T-helper 1 cell (primary cell): Measurements from ENCODE around the gene TPM2.

Experiments
- DNase-seq, 5 donors: peaks; one replicate each; pipeline ENCODE4 v3.0.0-alpha.2; 2012 to 2020
- total RNA-seq, 4 donors: gene quantifications; one replicate each; lab custom pipeline; 2026; lab: John Stamatoyannopoulos, UW

The TPM2 gene
- total RNA-seq = 42.1 to 53.0 (median 47.9) reads per million in 4 donors

DNA sequence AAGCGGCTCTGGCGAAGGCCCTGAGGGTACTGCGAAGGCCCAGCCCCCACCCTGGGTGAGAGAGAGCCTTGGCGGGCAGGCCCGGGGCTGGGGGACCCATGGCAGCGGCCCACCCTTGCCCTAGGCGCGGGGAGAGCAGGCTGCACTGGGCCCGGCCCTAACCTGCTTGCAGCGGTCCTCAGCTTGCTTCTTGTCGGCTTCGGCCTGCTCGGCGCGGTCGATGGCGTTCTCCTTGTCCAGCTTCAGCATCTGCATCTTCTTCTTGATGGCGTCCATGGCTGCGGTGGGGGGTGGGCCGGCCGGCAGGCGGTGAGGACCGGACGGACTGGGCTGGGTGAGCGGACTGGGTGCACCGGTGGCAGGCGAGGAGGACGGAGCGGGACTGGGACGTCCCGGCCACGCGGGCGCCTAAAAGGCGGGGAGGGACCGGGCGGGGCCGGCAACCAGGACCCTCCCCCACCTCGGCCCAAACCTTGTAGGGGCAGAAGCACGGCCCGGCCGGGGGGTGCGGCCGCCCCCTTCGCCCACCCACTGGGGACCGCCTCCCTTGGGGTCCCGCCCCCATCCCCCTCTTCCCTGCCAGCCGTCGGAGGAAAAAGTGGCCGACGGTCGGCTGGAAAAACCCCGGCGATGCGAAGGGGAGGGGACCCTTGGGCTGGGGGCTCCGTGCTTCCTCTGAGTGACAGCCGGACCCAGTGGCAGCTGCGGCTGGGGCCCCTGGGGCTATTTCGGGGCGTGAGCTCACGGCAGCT is at the start of gene TPM2:
TSS of gene TPM2 (minus strand) at position 384 of the 752 bp plus-strand sequence. CDS start at position 276, 108 bp downstream.
- DNase-seq = no peak

DNA sequence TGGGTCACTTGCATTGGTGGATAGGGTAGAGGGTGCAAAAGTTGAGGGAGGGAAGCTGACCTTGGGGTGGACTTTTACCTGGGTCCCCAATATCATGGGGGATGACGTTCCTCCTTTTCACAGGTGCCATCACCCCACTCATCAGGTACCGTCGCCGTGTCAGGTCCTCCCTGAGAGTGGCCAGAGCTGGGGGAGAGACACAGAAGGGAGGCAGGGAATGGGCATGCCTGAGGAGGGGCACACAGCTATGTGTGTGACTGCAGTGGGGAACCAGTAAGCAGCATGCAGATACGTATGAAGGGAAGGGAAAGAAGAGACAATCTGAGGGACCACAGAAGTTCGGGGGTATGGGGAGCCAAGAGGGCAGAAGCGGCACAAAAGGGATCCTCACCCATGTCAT is 49.2 kb upstream of the TPM2 start:
- no peak for DNase-seq

DNA sequence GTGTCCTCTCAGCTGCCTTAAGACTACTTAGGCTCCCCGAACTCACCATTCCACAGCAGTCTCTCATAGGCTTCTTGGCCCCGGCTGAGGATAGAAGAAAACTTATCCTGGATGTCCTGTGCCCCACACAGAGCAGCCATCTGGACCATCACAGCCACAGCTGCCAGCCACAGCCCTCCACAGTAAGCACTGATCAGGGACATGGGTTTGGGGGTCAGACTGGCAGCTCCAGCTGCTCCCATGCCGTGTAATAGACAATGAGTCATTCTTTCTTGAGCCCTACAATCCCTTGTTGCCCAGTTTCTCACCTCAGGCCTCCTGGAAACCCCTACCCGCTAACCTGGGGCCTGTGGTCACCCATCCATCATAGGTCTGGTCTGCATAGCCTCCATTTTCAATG is 48.5 kb upstream of the TPM2 start:
- DNase-seq = no peak

DNA sequence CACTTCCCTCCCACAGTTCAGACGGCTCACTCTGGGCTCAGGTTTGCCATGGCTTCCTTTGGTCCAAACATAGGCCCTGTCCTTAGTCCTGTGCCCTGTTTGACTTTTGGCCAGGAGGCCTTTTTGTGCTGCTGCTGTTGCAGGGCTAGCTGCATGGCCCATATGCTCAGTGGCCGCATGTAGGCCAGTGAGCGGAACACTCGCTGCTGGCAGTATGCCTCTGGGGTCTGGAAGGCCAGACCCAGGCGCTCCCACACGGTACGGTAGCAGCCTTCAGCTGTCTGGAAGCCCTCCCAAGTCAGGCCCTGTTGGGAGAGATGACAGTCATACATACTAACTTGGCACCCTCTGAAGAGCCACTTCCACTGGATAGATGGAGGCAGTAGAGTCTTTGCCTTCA is 47.4 kb upstream of the TPM2 start:
- DNase-seq = no peak

DNA sequence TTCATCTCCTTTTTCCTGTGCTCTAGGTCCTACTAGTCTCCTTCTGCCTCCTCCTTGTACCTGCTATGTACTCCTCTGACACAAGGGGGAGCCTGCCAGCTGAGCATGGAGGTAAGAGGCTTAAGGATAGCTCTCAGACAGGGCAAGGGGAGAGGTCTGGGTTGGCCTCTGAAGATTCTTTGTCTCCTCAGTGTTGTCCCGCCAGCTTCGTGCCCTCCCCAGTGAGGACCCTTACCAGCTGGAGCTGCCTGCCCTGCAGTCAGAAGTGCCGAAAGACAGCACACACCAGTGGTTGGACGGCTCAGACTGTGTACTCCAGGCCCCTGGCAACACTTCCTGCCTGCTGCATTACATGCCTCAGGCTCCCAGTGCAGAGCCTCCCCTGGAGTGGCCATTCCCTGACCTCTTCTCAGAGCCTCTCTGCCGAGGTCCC is 46.5 kb upstream of the TPM2 start:
- DNase-seq = peak in 4 of 5 donors; percentile 47 to 72 (median 58)

DNA sequence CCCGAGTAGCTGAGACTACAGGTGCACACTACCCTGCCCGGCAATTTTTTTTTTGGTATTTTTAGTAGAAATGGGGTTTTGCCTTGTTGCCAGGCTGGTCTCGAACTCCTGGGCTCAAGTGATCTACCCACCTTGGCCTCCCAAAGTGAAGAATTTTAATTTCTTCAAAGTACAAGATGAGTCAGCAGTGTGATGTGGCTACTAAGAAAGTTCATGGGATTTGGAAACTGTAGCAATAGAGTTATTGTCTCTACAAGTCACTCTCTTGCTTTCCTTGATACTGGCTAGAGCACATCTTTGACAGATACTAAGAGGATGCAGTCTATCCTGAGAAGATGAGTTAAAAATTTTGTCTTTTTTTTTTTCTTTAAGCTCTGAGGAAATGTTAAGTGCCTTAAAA is 44.4 kb upstream of the TPM2 start:
- DNase-seq = no peak

DNA sequence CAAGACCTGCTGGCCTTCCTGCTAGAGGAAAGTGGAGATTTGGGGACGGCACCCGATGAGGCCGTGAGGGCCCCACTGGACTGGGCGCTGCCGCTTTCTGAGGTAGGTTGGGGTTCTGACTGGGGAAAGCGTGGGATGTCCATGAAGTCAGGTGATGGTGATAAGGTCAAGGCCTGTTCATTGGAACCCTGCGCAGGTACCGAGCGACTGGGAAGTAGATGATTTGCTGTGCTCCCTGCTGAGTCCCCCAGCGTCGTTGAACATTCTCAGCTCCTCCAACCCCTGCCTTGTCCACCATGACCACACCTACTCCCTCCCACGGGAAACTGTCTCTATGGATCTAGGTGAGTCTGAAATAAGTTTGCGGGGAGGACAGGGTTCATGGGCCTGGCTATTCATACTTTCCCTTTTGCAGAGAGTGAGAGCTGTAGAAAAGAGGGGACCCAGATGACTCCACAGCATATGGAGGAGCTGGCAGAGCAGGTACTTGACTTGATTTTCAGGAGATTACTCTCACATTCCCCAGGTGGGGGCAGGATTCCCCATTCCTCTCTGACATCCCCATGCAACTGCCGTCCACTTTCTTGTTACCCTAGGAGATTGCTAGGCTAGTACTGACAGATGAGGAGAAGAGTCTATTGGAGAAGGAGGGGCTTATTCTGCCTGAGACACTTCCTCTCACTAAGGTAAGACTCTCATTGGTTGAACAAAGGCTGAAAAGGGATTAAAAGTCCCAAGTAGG is 43.2 kb upstream of the TPM2 start:
- DNase-seq = no peak

DNA sequence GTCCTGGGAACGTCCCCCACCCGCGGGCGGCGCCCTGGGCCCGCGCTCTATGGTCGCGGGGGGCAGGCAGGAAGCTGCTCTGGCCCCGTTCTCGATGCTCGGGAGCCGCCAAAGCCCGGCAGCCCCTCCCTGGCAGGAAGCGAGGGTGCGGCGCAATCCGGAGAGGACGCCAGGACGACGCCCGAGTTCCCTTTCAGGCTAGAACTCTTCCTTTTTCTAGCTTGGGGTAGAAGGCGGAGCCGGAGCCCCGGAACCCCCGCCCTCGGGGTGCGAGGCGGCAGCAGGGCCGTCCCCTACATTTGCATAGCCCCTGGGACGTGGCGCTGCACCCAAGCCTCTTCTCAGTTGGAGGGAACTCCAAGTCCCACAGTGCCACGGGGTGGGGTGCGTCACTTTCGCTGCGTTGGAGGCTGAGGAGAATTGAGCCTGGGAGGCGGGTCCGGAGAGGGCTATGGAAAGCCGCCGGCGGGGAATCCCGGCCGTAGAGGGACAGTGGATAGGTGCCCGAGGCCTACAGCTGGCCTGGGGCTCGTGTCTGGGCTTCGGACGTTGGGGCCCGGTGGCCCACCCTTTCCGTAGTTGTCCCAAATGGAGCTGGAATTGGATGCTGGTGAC is 42.6 kb upstream of the TPM2 start, which contains the start of the genes CREB3 and TLN1:
TSS of gene CREB3 (plus strand) at position 482 of the 615 bp plus-strand sequence. CDS start at position 589, 107 bp downstream.
TSS of gene TLN1 (minus strand) at position 11 of the 615 bp plus-strand sequence. CDS start 6,501 bp downstream, outside the sequence.
- DNase-seq = peak; percentile 91 to 98 (median 95)

DNA sequence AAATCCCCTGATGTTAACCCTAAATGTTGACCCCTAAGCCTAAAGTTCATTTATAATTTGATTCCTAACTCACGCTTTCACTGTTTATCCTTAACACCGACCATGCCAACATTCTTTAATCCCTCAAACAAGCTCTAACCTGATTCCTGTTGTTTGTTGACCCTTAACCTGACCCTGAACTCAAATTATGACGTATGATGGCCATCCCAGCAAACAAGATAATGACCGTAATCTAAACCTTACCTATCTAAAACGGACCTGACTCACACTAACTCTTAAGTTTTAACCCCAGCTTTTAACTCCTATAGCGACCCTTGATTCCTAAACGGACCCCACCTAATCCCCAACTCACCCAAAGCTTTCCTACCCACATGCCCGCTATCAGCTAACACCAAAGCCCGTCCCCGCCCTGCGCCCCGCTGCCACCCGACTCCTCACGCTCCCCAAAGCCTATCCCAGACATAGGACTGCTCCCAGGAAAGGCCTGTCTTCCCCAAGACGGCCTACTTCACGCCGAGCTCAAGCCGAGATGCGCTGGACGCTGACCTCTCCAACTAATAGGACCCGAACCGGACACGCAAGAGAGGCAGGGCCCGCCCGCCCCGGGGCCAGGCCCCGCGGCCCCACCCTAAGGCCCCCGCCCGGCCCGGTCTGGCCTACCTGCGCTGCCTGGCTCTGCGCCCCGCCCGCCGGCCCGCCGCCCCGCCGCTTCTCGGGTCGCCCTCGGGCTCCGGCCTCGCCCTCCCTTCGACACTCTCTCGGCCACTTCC is 41.9 kb upstream of the TPM2 start:
- peak in 1 of 5 donors; percentile 15 for DNase-seq

DNA sequence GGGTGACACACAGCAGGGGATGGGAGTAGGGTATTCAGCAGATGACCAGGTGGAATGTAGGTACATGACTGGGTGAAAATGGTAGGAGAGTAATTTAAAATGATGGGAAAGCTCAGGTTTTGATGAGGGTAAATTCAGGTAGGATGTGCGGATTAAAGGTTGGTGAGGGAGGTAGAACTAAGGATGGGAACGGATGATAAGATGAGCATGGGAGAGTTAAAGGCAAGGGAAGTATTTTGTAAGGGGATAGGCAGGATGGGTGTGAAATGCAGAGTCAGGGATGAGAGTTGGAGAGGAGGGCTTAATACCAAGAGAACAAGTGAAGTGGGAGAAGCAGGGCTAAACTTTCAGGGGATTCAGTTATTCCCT is 40.7 kb upstream of the TPM2 start:
- DNase-seq = no peak

DNA sequence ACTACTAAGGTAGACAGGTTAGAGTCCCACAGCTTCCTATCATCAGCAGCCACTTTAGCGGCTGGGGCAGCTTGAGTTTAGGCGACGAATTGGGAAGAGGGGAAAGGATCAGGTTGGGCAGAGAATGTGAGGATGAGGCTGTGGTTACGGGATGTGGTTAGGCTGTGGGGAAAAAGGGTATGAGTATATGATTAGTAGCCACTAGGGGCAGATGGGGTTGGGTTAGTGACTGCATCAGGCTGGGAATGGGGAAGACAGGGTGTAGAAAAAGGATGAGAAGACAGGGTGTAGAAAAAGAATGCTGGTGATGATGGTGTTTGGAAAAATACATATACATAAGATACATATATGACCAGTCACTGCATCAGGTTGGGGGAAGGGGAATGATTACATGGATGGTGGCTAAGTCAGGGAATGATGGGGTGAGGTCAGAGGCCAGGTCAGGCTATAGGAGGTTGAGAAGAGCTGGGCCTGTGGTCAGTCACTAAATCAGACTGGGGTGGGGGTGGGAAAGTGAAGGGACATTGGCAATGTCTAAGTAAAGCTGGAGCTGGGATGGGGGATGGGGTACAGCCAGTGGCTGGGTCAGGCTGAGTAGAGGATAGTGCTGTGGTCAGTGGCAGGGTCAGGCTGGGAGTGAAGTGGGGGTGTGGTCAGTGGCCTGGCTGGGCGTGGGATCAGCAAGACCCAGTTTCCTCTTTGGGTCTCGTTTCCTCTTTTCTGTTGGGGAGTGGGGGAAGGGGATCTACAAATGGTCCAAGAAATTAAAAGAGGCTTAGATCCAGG is 40.2 kb upstream of the TPM2 start:
- DNase-seq = peak in 2 of 5 donors; percentile 31 to 39

DNA sequence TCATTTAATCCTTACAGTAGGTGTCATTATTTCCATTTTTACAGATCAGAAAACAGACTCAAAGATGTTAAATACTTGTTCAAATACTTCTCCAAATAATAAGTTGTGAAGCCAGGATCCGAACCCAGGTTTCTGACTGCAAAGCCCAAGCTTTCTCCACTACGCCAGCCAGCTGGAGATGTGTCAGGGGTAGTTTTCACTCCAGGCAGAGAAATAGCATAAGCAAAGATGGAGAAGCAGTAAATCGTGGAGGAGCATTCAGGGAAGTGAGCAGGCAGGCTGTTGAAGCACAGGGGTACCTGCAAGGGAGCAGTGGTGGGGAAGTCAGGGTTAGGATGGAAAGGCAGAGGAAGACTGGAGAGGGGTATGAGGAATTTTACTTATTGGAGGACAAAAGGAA is 39.4 kb upstream of the TPM2 start:
- DNase-seq = no peak

DNA sequence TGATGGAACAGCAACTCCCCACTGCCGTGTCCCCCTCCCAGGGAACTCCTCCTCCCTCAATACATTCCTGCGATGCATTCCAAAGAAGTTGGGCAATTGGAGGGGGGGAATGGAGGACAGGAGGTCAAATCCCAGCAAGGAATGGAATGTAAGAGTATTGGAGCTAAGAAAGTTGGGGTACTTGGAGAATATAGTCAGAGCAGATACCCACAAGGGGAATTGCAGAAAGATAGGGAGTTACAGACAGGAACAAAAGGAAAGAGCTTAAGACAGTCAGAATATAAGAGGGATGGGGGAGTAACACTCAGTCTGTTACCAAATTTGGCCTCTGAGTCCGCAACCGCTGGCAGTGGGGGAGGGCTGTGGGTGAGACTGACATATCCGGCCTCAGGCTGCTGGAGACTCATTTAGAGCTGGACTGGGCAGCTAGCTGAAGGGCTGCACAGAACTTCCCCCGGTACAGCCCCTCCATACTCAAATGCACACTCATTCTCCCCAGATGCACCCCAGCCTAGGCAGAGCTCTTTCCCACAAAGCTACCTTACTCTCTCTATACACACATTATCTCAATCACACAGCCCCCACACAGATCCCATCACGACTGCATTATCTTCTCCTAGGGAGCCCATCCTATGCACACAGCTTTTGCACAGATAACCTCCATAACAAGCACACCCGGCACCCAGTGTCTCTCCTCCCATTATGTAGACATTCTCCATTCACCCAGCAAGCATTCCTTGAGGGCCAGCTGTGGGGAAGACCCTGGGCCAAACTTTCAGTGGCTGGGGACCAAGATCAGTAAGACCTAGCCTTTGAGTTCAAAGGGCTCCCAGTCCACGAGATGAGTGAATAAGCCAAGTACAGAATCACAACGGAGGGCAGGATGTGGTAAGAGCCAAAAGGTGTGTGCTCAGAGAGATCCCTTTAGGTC is 38.6 kb upstream of the TPM2 start:
- DNase-seq = peak in 2 of 5 donors; percentile 25 to 66

DNA sequence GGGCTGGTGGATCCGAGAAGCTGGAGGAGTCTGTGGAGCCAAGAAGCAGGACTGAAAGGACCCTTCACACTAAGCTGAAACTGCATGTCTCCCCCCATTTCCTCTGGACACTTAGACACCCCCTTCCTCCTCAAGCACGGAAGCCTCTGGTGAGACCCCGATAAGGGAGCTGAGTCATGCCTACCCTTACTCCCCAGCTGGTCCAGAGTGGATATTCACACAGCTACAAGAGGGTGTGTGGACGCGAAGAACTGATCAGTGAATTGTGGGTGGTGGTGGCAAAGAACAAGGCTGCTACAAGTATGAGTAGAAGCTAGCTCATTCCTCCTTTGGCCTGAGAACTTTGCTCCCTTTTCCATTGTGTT is 37.9 kb upstream of the TPM2 start:
- no peak for DNase-seq

DNA sequence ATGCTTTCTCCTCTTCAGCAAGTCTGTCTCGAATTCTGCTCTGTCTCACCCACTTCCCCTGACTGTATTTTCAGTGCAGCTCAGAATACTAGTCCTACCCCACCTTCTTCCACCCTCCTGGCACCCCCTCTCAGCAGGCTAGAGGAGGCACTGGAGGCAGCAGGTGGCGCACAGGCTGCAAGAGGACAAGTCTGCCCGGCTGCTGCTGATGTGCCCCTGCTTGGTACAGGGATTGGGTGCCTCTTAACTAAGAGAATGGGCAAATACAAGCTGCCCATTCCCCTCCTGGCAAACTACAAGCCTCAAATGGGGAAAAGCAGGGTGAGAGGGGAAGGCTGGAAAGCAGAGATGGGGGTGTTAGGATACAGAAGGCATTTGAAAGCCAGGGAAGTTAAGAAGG is 37.2 kb upstream of the TPM2 start:
- DNase-seq = peak in 1 of 5 donors; percentile 49

DNA sequence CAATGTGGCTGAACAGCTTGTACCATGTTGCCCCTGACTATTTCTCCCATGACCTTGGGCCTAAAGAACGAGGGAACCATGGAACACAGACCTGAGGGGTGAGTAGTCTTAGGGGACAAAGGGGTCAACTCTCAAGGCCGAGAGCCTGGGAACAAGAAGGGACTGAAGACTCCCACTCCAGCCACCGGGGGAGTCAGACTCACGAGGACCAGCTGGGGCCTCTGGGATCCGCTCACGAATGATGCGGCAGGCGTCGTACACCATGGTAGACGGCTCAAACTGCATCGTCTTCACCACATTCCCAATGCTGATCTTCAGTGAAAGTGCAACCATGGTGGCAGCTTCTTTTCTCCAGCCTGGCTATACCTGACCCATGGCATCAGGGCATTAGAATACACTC is 35.6 kb upstream of the TPM2 start:
- no peak for DNase-seq

DNA sequence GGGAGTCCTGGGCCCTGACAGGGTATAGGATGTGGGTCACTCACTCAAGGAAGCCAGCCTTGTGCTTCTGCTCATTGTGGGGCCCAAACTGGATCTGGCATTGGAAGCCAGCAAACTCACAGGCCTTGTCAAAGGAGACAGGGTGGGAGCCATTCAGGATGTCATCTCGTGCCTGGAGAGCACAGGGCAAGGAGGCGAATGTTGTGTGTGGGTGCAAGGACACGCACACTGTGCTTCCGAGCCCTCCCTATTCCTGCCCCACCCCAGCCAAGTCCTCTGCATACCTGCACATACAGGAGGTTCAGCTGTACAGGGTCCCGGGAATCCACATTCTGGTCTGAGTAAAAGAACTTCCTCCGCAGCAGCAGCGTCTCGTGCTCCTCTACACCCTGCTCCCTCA is 34.2 kb upstream of the TPM2 start:
- DNase-seq = no peak

DNA sequence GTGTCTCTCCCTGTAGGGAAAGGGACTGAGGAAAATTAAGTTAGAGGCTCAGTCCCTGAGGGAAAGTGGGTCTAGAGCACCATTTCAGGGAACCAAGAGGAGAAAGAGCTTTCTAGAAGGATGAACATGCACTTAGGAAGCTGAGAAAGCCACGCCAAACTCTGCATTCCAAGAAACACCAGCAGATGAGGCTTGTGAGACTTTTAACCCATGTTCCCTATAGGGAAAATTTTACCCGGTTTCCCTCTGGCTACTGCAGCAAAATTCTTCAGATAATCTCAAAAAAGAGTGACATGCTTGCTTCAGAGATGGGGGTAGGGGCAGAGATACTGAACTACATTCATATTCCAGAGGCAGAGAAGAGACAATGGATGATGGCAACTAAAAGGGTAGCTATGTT is 33.7 kb upstream of the TPM2 start:
- DNase-seq = no peak

DNA sequence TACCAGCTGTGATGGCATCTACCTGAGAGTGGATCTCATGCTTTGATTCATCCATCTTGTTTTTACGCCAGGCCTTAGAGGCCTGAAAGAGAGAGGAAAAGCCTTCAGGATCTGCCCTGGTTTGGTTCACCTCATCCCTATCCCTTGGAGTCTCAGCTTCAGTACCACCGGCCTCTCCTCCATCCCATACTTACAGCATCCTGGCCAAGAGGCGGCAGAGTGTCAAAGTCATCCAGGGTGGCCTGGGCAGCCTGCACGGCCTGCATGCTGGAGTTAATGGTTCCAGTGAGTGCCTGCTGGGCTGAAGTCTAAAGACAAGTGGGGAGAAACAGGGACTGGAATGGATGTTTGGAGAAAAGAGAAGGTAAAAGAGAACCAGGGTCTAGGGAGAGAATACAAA is 29.8 kb upstream of the TPM2 start:
- no peak for DNase-seq

DNA sequence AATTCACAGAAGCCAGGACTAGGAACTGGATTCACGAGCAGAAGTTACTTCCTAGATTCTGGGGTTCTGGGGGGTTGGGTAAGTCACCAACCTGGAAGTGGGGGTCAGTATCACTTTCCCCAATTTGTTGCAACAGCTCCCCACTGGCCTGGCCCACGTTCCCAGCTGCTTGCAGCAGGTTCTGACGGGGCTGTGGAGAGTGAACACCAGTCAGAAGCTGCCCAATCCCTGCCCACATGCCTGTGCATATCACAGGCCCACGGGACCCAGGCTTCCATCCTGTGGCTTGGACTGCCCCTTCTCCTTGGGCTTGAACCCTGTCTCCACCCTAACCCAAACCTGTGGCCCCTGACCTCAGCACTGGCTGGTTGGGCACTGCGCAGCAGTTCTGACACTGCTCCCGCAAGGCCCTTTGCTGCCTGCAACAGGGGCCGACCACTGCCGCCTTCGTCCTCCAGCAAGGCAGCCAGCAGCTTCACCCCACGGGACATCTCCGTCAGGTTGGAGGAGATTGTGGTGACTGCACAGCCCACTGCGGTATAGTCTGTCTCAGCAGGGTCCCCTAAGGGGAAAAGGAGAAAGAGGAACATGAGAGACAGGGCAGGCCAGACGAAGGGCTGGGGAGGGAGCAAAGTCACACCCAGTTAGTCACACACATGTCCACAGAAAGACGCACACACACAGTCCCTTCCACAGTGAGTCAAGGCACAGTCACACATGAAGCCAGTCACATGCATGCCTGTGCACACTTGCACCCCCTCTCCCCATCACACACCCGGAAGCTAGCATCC is 29.2 kb upstream of the TPM2 start:
- DNase-seq = no peak
